ENCODE measurements around the gene CELF2. TPM values are rescaled to one million over a fixed set of nuclear protein-coding genes. Genes with fewer than 3 reads are reported as not detected.

The CELF2 gene
- total RNA-seq, 1 donor from 2014 or later = 89.2 TPM

GRCh38 chr10:11373717-11374171 is 356.1 kb downstream of the CELF2 start:
- H3K27me3 Mint-ChIP-seq = peaks cover 1% of the 10 kb centered on the region
- no peak for TF ChIP-seq CTCF (IDR thresholded peaks at IDR 0.05)
- no peaks in the 10 kb centered on the region for H3K9me3 Mint-ChIP-seq
- peaks cover 2% of the 10 kb centered on the region for H3K4me1 Mint-ChIP-seq
- H3K27ac Mint-ChIP-seq = no peak overlapping the region
- ATAC-seq (ENCODE audit: low read depth) (no peak), DNase-seq (no peak)
- POLR2A ChIA-PET = no interaction called here
- CTCF ChIA-PET = no interaction called here
- no peaks in the 10 kb centered on the region for H3K36me3 Mint-ChIP-seq (ENCODE audit: low read depth)
- intact Hi-C loops (cut with micrococcal nuclease) = no loop called here
- H3K4me3 Mint-ChIP-seq = no peak overlapping the region

GRCh38 chr10:11377267-11377666 is 359.6 kb downstream of the CELF2 start:
- no peaks in the 10 kb centered on the region for H3K36me3 Mint-ChIP-seq (ENCODE audit: low read depth)
- TF ChIP-seq CTCF (IDR thresholded peaks at IDR 0.05) = no peak
- no peaks in the 10 kb centered on the region for H3K9me3 Mint-ChIP-seq
- ChIA-PET CTCF (no interaction called here), POLR2A (no interaction called here)
- DNase-seq (no peak), ATAC-seq (ENCODE audit: low read depth) (no peak)
- peaks cover 1% of the 10 kb centered on the region for H3K27me3 Mint-ChIP-seq
- peaks cover 2% of the 10 kb centered on the region for H3K4me1 Mint-ChIP-seq
- intact Hi-C loops (cut with micrococcal nuclease) = no loop called here
- H3K27ac Mint-ChIP-seq = no peak overlapping the region
- no peak overlapping the region for H3K4me3 Mint-ChIP-seq

GRCh38 chr10:11378835-11379234 is 361.2 kb downstream of the CELF2 start:
- no peaks in the 10 kb centered on the region for H3K9me3 Mint-ChIP-seq
- H3K27ac Mint-ChIP-seq = no peak overlapping the region
- H3K36me3 Mint-ChIP-seq (ENCODE audit: low read depth) = no peaks in the 10 kb centered on the region
- no peak for TF ChIP-seq CTCF (IDR thresholded peaks at IDR 0.05)
- no peak overlapping the region for H3K4me3 Mint-ChIP-seq
- CTCF ChIA-PET = no interaction called here
- intact Hi-C loops (cut with micrococcal nuclease) = no loop called here
- ATAC-seq (ENCODE audit: low read depth) = no peak
- POLR2A ChIA-PET = no interaction called here
- no peak for DNase-seq
- H3K4me1 Mint-ChIP-seq = peaks cover 2% of the 10 kb centered on the region
- peaks cover 5% of the 10 kb centered on the region for H3K27me3 Mint-ChIP-seq

- no peak overlapping the region for H3K27ac Mint-ChIP-seq
- ChIA-PET POLR2A (no interaction called here), CTCF (no interaction called here)
- intact Hi-C loops (cut with micrococcal nuclease) = no loop called here
- H3K27me3 Mint-ChIP-seq = peaks cover 5% of the 10 kb centered on the region
- ATAC-seq (ENCODE audit: low read depth) = no peak
- no peaks in the 10 kb centered on the region for H3K9me3 Mint-ChIP-seq
- peaks cover 2% of the 10 kb centered on the region for H3K4me1 Mint-ChIP-seq
- H3K36me3 Mint-ChIP-seq (ENCODE audit: low read depth) = no peaks in the 10 kb centered on the region
- no peak for DNase-seq
- no peak overlapping the region for H3K4me3 Mint-ChIP-seq
- no peak for TF ChIP-seq CTCF (IDR thresholded peaks at IDR 0.05)
These were observed 362.1 kb downstream of the CELF2 start for GRCh38 chr10:11379771-11380170.

GRCh38 chr10:11381023-11381422 is 363.4 kb downstream of the CELF2 start:
- intact Hi-C loops (cut with micrococcal nuclease) = no loop called here
- CTCF ChIA-PET = no interaction called here
- Mint-ChIP-seq H3K36me3 (ENCODE audit: low read depth) (no peaks in the 10 kb centered on the region), H3K9me3 (no peaks in the 10 kb centered on the region), H3K27ac (no peak overlapping the region), H3K27me3 (peaks cover 5% of the 10 kb centered on the region), H3K4me3 (no peak overlapping the region), H3K4me1 (peaks cover 5% of the 10 kb centered on the region)
- ATAC-seq (ENCODE audit: low read depth) = no peak
- DNase-seq = no peak
- TF ChIP-seq CTCF (IDR thresholded peaks at IDR 0.05) = no peak
- POLR2A ChIA-PET = no interaction called here
